Smooth muscle cell of the brain vasculature (primary cell): Measurements from ENCODE around the gene LIPA.
"Not testable (repeated sequence)": the region's sequence is repeated elsewhere in the genome, so short reads cannot be mapped to it uniquely, and the experiment has no call there.

Experiments used
- DNase-seq: peaks from one replicate; pipeline ENCODE4 v3.0.0-alpha.2; 2012; ENCODE audit warnings: low read depth, low spot score

The LIPA gene

GRCh38 chr10:89207801-89208551 is 43.6 kb downstream of the LIPA start:
- DNase-seq = no peak

DNA sequence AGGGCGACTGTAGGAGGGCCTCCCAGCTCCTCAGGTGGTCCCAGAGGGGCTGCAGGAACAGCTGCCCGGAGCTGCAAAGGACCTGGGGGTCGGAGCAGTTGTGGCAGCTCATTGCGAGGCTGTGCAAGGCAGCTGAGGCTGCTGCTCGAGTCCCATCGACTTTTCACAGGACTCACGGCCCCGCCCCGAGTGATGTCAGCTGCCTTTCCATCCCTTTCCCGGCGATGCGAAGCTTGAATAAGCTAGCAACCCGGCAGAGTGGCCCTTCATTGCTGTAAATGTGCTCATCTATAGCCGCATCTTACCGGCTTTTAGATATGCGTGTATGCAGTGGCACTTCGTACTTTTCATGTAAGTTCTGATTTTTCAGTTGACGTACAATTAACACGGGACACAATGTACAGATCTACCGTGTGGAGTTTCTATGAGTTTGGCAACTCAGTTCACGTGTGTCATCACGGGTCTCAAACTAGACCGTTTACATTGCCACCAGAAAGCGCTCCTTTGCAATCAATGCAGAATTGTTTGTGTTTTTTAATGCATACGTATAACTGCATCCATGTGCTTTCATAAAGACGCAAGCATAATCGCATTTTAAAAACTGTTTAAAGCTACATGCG is 44.3 kb downstream of the LIPA start, which contains the start of gene CH25H:
Gene CH25H (minus strand): TSS at position 137 of the 620 bp plus-strand sequence. CDS start 25 bp downstream, at position 112.
- DNase-seq = peak; percentile 50

GRCh38 chr10:89206402-89207180 is 45.0 kb downstream of the LIPA start:
- DNase-seq = no peak

GRCh38 chr10:89204621-89205185 is 46.9 kb downstream of the LIPA start:
- DNase-seq = no peak

GRCh38 chr10:89203237-89203636 is 48.3 kb downstream of the LIPA start:
- DNase-seq = no peak

DNA sequence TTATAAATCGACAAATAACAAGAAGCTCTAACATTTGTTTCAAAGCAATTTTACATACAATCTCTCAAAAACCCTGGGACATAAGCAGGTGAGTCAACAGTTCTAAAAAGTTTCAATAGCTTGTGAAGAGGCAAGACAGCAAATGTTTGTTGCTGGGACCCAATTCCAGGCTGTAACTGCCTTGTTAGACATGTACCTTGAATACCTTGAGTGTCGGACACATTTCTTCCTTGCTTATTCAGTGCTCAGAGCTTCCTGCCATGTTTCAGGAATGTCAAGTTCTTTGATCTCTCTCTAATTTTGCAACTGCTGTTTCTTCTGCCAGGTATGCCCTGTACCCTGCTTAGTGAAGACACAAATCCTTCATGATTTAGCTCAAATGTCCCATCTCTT is 49.5 kb downstream of the LIPA start:
- DNase-seq = no peak

GRCh38 chr10:89201345-89202032 is 50.1 kb downstream of the LIPA start:
- DNase-seq = no peak

- DNase-seq = no peak
Observed at GRCh38 chr10:89197473-89197872, 54.1 kb downstream of the LIPA start.

- not testable (repeated sequence) for DNase-seq
Observed at GRCh38 chr10:89191301-89191700, 60.3 kb downstream of the LIPA start.

GRCh38 chr10:89189211-89189734 is 62.3 kb downstream of the LIPA start:
- DNase-seq = no peak

DNA sequence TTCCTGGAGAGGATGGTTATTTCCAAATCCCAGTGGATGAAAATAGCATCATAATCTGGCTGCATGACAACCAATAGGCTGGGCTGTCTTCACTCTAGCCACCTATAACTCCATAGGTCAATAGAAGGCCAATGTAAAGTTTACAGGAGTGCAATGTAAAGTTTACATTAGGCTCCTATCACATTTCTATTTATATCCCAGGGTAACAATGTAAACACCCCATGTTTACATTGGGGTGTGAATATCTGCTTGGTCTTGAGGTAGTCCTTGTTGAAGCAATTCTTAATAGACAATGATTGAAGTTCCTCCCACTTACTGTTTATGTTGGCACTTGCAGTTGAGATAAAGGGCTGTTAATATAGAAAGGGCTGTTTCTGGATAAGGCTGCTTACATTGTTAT is 65.9 kb downstream of the LIPA start:
- no peak for DNase-seq

DNA sequence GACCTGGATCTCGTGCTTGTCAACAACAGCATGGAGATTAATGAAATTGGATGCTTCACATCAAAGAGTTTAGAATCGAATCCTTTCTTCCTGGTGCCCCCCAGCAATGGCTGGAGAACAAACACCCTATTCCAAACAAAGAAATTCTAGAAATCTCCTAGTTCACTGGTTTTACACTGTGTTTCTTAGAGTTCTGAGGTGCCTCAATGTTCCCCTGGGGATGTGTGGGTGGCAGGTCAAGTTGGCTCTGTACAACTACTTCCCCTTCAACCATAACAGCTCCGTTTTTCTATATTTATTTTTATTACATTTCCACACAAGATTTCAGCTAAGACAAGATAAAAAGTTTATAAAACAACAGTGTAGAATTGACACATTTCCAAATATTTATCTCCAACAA is 66.9 kb downstream of the LIPA start:
- no peak for DNase-seq

DNA sequence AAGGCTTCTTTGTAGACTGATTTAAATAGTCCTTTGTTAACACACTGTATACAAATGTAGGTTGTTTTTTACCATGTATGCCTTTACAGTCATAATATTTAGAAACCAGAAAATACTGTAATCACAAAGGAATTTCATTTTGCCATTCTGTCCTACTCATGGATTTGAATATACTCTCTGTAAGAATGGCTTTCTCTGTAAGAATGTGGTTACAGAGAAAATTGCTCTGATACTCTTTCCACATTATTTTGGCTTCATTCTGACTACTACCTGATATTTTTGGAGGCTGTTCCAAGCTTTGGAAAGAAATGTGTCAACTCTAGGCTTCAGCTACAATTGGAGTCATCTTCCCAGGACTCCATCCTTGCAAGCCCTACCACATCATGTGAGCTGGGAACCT is 68.0 kb downstream of the LIPA start:
- DNase-seq = no peak

- no peak for DNase-seq
Observed at GRCh38 chr10:89182894-89183293, 68.7 kb downstream of the LIPA start.

- DNase-seq = no peak
Observed at GRCh38 chr10:89175816-89176215, 75.8 kb downstream of the LIPA start.

- no peak for DNase-seq
Observed at GRCh38 chr10:89173075-89173474, 78.5 kb downstream of the LIPA start.

GRCh38 chr10:89171996-89172395 is 79.6 kb downstream of the LIPA start:
- no peak for DNase-seq

DNA sequence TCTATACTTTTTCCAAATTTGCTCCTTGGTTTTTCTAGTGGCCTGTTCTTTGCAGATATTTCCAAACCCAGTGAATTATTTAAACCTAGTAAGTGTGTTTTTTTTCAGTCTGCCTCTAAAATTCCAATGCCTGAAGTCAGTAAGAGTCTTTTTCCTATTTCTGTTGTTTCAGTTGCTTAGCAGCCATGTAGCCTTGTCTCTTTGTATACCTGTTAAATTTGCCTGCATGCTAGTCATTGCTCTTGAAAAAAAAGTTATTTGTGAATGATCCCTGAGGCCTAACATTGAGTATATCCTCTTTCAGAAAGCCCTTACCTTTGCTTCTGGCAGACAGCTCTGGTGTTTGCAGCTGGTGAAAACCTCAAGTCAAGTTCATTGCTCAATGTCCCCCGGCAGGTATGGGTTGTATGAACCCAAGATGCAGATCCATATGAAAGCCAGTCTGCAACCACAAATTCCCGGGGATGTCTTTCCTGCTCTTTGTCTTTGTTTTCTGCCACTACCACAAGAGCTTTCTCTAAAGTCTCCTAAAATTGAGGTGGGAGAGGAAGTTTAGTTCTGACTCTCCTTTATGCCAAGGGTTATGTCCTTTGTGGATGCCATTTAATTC is 80.2 kb downstream of the LIPA start:
- no peak for DNase-seq

DNA sequence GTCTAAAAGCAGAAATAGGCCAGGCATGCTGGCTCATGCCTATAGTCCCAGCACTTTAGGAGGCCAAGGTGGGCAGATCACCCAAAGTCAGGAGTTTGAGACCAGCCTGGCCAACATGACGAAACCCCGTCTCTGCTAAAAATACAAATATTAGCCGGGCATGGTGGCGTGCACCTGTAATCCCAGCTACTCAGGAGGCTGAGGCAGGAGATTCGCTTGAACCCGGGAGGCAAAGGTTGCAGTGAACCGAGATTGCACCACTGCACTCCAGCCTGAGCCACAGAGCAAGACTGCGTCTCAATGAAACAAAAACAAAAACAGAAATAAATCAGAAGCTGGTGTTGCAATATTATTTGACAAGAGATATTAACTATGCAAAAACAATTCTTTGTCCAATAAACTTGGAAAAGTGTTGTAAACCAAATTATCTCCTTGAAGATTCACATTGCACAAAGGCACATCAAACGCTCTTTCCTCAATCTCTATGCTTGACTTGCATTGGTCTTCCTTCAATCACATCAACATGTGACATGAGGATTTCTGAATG is 83.1 kb downstream of the LIPA start:
- DNase-seq = not testable (repeated sequence)

DNA sequence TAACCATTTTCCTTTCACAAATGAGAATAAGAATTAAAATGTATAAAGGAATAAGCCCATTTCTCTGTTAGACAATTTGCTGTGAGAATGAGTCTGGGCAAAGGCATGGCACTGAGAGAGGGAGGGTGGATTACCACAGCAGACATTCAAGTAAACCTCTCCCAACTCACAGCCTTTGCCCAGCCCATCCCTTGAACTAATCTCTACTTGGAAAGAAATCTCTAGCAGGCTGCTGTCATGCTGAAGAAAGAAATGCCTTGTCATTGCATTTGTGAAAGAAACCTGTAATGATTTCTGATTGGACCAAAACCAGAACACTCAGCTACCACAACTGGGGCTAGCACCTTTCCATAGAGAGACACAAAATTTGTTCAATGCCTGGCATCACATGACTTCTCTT is 83.7 kb downstream of the LIPA start:
- DNase-seq = no peak

DNA sequence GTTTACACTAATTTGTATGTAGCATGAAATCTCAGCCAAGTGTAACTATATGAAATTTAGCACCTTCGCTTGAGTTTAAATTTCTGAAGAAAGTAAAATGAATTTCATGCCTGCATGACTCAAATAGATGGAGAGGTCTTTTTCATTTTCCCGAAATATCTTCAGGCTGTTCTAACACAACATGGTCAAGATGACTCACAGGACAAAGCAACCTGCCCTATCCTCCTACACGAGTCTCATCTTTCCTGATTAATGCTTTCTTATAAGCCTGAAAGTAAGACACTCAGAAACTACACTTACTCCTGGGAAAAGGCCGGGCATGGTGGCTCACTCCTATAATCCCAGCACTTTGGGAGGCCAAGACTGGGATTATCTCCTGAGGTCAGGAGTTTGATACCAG is 85.7 kb downstream of the LIPA start:
- no peak for DNase-seq
